ENCODE measurements around the gene RAPSN. TPM values are rescaled to one million over a fixed set of nuclear protein-coding genes. Genes with fewer than 3 reads are reported as not detected.
A peak's percentile ranks its signal among the peaks of the same experiment; 100 is the strongest.

RAPSN gene
- polyA plus RNA-seq, 1 donor = 0.64 TPM

DNA sequence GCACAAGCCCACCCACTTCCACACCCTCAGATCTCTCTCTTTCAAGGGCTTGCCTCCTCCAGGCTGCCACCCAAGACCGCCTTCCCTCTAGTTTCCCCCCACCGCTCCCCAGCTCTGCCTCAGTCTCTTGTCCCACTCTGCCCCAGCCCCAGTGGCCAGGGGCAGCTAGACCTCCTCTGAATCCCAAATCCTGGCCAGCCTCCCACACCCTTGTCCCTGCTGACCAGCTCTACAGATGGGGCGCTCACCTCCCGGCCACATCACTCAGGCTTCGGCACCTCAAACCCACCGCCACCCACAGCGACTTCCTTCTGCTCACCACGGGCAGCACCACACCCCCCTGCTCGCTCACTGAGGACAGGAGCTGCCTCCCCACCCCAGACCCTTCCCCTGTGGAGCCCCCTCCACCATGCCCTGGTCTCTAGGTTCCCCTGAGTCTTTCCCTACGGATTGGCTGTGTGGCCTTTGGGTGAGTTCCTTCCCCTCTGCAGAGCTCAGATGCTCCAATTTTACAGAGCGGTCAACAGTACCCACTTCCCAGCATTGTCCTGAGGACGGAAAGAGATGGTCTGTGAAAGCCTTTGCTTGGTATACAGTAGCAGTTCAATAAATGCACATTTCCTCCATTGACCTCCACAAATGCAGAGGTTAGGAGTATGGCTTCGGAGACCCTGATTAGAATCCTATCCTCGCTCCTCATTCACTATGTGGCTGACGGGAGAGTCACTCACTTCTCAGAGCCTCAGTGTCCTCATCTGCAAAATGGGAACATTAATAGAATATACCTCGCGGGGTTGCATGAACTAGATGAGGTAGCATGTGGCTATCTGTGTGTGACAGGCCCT, 59.1 kb downstream of the RAPSN start:
- H3K9me3 ChIP-seq (ENCODE audit: control insufficient read depth, low read depth, low read length) = no peaks in the 10 kb centered on the region
- WGBS (ENCODE audit: insufficient coverage, low lambda C conversion rate) = no CpG with 5 or more reads among the region's 17 CpGs
- no peak overlapping the region for H3K27ac ChIP-seq (ENCODE audit: low read length)
- H3K36me3 ChIP-seq (ENCODE audit: control insufficient read depth, insufficient read depth, low read length) = no peaks in the 10 kb centered on the region
- no peak for DNase-seq
- H3K27me3 ChIP-seq (ENCODE audit: control insufficient read depth, insufficient read depth, low read length) = no peaks in the 10 kb centered on the region
- peaks cover 4% of the 10 kb centered on the region for H3K4me1 ChIP-seq (ENCODE audit: control insufficient read depth, insufficient read depth, low read length)
- H3K4me3 ChIP-seq (ENCODE audit: low read length) = no peak overlapping the region

DNA sequence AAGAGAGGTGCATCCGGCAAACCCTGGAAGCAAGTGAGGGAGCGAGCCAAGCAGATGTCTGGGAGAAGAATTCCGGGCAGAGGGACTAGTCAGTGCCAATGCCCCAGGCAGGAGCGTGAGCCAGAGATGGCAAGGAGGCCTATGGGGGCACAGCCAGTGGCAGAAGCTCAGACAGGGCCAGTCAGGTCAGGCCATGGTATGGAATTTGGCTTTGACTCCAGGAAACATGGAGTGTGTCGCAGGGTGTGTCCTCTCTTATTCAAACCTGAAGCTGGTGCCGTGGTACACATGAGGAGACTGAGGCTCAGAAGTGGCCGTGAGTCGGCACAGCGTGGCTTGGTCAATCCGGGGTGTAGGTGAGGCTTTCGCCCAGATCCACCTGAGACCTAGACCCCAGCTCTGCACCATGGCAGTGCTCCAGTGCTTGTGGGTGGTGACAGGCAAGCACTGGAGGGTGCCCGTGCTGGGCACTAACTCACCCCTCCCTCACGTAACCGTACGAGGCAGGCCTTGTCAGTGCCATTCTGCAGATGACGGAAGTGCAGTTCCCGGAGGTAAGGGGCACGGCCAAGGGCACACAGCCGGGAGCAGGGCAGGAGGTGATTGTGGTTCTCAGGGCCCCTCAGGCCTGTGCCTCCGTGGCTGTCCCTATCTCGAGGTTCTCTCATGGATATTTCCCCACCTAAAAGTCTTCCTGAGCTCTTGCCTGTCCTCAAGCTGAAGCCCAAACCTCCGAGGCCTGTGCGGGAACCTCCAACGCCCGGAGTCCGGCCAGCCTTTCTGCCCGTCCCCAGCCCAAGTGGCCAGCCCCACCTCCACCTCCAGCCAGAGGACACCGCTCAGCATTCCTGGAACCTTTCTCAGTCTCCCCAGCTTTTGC, 60.0 kb downstream of the RAPSN start:
- no peak for DNase-seq
- WGBS (ENCODE audit: insufficient coverage, low lambda C conversion rate) = no CpG with 5 or more reads among the region's 28 CpGs

DNA sequence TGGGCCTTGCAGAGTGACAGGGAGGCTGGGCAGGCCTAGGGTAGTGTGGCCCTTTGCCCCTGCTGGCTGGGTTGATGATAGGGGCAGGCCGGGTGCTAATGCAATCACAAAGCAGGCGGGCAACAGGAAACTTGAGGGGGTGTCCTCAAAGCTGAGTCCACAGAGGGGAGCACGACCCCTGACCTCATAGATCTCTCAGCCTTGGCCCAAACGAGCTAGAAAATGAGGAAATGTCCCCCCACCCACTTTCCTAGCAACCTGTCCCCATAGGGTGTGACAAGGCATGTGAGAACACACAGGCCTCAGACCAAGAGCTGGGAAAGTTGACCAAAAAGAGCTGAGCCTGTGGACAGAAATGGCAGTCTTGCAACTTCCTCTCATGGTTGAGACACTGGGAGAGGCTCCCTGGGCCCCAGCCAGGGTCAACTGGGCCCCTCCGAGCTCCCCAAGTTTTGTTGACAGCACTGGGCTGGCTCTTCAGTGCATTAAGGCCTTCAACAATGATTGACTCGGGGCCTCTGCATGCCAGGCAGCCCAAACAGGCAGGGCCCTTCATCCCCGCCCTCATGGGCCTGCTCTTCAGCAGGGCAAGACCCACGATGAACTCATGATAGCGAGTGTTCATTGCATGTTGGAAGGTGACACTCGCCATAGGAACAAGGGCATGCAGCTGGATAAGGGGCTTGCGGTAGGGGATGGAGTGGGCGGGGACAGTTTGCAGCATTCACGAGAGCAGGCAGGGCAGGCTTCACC, 60.8 kb downstream of the RAPSN start:
- WGBS (ENCODE audit: insufficient coverage, low lambda C conversion rate) = no CpG with 5 or more reads among the region's 13 CpGs
- H3K27me3 ChIP-seq (ENCODE audit: control insufficient read depth, insufficient read depth, low read length) = no peaks in the 10 kb centered on the region
- no peak overlapping the region for H3K4me3 ChIP-seq (ENCODE audit: low read length)
- H3K9me3 ChIP-seq (ENCODE audit: control insufficient read depth, low read depth, low read length) = no peaks in the 10 kb centered on the region
- H3K27ac ChIP-seq (ENCODE audit: low read length) = no peak overlapping the region
- peak in 1 of 2 donors; percentile 23 for DNase-seq
- peaks cover 4% of the 10 kb centered on the region for H3K4me1 ChIP-seq (ENCODE audit: control insufficient read depth, insufficient read depth, low read length)
- H3K36me3 ChIP-seq (ENCODE audit: control insufficient read depth, insufficient read depth, low read length) = no peaks in the 10 kb centered on the region

More for the DNA sequence above, 60.0 kb downstream of the RAPSN start:
- no peaks in the 10 kb centered on the region for H3K36me3 ChIP-seq (ENCODE audit: control insufficient read depth, insufficient read depth, low read length)
- no peaks in the 10 kb centered on the region for H3K9me3 ChIP-seq (ENCODE audit: control insufficient read depth, low read depth, low read length)
- no peak overlapping the region for H3K4me3 ChIP-seq (ENCODE audit: low read length)
- peaks cover 4% of the 10 kb centered on the region for H3K4me1 ChIP-seq (ENCODE audit: control insufficient read depth, insufficient read depth, low read length)
- no peaks in the 10 kb centered on the region for H3K27me3 ChIP-seq (ENCODE audit: control insufficient read depth, insufficient read depth, low read length)
- H3K27ac ChIP-seq (ENCODE audit: low read length) = no peak overlapping the region

Other genes starting within 250 kb of the RAPSN start
- 30.8 TPM for gene DDB2, start 234.2 kb downstream of the RAPSN start, polyA plus RNA-seq
- gene ACP2, start 200.3 kb downstream of the RAPSN start, polyA plus RNA-seq = 87.3 TPM
- gene NR1H3, start 191.1 kb downstream of the RAPSN start, polyA plus RNA-seq = 159 TPM
- 49.8 TPM for gene MADD, start 179.0 kb downstream of the RAPSN start, polyA plus RNA-seq
- 0.01 TPM for gene MYBPC3, start 96.4 kb downstream of the RAPSN start, polyA plus RNA-seq
- gene SPI1, start 70.6 kb downstream of the RAPSN start, polyA plus RNA-seq = 10.2 TPM
- gene SLC39A13, start 40.5 kb downstream of the RAPSN start, polyA plus RNA-seq = 31.3 TPM
- gene PSMC3, start 22.7 kb downstream of the RAPSN start, polyA plus RNA-seq = 99.4 TPM
- gene CELF1, start 104.0 kb upstream of the RAPSN start, polyA plus RNA-seq = 79.2 TPM
- 51.1 TPM for gene PTPMT1, start 116.5 kb upstream of the RAPSN start, polyA plus RNA-seq
- 13.9 TPM for gene KBTBD4, start 129.8 kb upstream of the RAPSN start, polyA plus RNA-seq
- gene NDUFS3, start 129.9 kb upstream of the RAPSN start, polyA plus RNA-seq = 112 TPM
- gene FAM180B, start 137.5 kb upstream of the RAPSN start, polyA plus RNA-seq = 0.19 TPM
- gene C1QTNF4, start 145.3 kb upstream of the RAPSN start, polyA plus RNA-seq = 3.7 TPM
- gene MTCH2, start 193.4 kb upstream of the RAPSN start, polyA plus RNA-seq = 102 TPM